ENCODE data around the gene CAST.

DNA sequence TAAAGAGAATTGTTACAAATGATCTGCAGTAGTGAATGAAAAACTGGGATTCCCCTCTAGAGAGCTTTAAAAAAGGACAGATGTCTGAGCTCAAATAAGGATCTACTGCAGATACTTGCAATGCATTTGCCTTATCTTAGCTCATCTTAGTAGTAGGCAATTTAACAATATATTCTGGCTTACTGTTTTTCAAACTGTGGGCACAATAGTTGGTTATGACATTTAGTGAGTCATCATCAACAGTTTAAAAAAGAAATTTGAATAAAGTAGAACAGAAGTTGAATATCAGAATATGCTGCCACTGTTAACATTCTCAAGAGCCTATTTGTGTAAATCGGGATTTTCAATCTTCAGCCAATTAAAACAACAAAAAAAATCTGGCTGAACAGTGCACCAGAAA lies 6.7 kb upstream of the CAST start:
- TF ChIP-seq GATA2 (IDR thresholded peaks at IDR 0.05; ENCODE audit: low read depth, low read length) = no peak
- TF ChIP-seq GATA3 (IDR thresholded peaks at IDR 0.05; ENCODE audit: low read depth, low read length) = no peak

All from SH-SY5Y (cell line).